ENCODE results near the gene ITGA1. TPM values are rescaled to one million over a fixed set of nuclear protein-coding genes. Genes with fewer than 3 reads are reported as not detected.

Gene ITGA1
- total RNA-seq, 1 donor from 2014 or later: 84.4 TPM

GRCh38 chr5:53008751-53009150 lies 221.0 kb downstream of the ITGA1 start:
- no peaks in the 10 kb centered on the region for H3K27me3 ChIP-seq (ENCODE audit: low read depth)
- no peaks in the 10 kb centered on the region for H3K36me3 ChIP-seq
- TF ChIP-seq, protein P1, sequence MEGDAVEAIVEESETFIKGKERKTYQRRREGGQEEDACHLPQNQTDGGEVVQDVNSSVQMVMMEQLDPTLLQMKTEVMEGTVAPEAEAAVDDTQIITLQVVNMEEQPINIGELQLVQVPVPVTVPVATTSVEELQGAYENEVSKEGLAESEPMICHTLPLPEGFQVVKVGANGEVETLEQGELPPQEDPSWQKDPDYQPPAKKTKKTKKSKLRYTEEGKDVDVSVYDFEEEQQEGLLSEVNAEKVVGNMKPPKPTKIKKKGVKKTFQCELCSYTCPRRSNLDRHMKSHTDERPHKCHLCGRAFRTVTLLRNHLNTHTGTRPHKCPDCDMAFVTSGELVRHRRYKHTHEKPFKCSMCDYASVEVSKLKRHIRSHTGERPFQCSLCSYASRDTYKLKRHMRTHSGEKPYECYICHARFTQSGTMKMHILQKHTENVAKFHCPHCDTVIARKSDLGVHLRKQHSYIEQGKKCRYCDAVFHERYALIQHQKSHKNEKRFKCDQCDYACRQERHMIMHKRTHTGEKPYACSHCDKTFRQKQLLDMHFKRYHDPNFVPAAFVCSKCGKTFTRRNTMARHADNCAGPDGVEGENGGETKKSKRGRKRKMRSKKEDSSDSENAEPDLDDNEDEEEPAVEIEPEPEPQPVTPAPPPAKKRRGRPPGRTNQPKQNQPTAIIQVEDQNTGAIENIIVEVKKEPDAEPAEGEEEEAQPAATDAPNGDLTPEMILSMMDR (IDR thresholded peaks at IDR 0.05): no peak
- DNase-seq: no peak
- no peaks in the 10 kb centered on the region for H3K9me3 ChIP-seq
- peak in 1 of 2 donors; percentile 39 for ATAC-seq
- no peak overlapping the region for H3K27ac ChIP-seq
- intact Hi-C loops (cut with DNase I): no loop called here
- peaks cover 24% of the 10 kb centered on the region for H3K4me1 ChIP-seq
- no peak overlapping the region for H3K4me3 ChIP-seq

Other genes with a start within 250 kb of the ITGA1 start
- gene PELO, start within 50 bp of the ITGA1 start, total RNA-seq: 31.5 TPM
- 7.4 TPM for gene ITGA2, start 201.4 kb downstream of the ITGA1 start, total RNA-seq

Data from lower lobe of right lung (tissue), 2 donors.